Measurements from ENCODE around the gene C1orf226. TPM values are rescaled to one million over a fixed set of nuclear protein-coding genes. Genes with fewer than 3 reads are reported as not detected.
A peak's percentile ranks its signal among the peaks of the same experiment; 100 is the strongest.

Gene C1orf226
- total and polyA plus RNA-seq, 2 of the 8 experiments (the other 6 are each of a cell fraction or from before 2014, with no cell fraction given): 8.2 to 18.8 TPM

DNA sequence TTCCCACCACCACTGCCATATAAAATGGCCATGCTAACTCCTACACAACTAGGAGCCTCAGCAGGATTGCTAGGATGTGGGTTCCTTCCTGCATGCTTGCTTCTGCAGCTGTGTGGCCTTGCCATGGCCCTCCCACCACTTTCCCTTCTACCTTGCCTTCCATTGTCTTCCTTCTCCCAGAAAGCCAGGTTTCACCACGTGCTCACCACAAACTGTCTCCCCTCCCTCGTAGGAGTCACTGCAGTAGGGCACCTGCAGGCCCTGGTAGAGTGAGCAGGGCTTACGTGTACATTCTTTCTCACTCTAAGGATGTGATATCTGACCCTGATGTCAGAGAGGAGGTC lies 3.7 kb downstream of the C1orf226 start:
- Histone ChIP-seq H3K9ac (replicated peaks in 1 of 4; ENCODE audit: extremely low read depth in 1 of 4, low read depth in 3 of 4, low read length in 3 of 4) (no peak overlapping the region), H4K5ac (ENCODE audit: insufficient read length, low read depth, low read length) (no peak overlapping the region), H4K20me1 (replicated peaks in 1 of 2; ENCODE audit: control insufficient read depth in 1 of 2, insufficient read depth in 2 of 2, low read length in 2 of 2) (no peaks in the 10 kb centered on the region), H2BK20ac (ENCODE audit: low read length) (no peak overlapping the region), H3K4me3 (ENCODE audit: extremely low read depth in 1 of 4, insufficient read depth in 2 of 4, low read depth in 3 of 4, low read length in 4 of 4) (no peak overlapping the region), H3K79me2 (ENCODE audit: control insufficient read depth in 1 of 2, insufficient read depth in 2 of 2, low read length in 2 of 2) (no peaks in the 10 kb centered on the region), H3K27ac (ENCODE audit: low read depth, low read length) (no peak overlapping the region), H2BK120ac (replicated peaks; ENCODE audit: low read depth, low read length) (no peak overlapping the region), H2BK15ac (ENCODE audit: low read length) (no peak overlapping the region), H3K27me3 (replicated peaks in 1 of 4; ENCODE audit: control insufficient read depth in 3 of 4, extremely low read depth in 1 of 4, insufficient read depth in 3 of 4, low read length in 3 of 4) (no peaks in the 10 kb centered on the region), H3K14ac (ENCODE audit: insufficient read length) (no peak overlapping the region), H3K79me1 (ENCODE audit: low read depth, low read length) (no peaks in the 10 kb centered on the region), H3K4ac (replicated peaks; ENCODE audit: insufficient read length, low read depth, low read length) (no peak overlapping the region), H2BK5ac (ENCODE audit: low read depth, low read length) (no peak overlapping the region), H2AFZ (ENCODE audit: low read length) (no peak overlapping the region), H3K23ac (ENCODE audit: insufficient read length) (no peak overlapping the region), H3K18ac (ENCODE audit: extremely low read depth, low read length) (no peak overlapping the region), H2AK5ac (ENCODE audit: low read depth, low read length) (no peak overlapping the region), H4K91ac (replicated peaks; ENCODE audit: insufficient read length, low read length) (peak overlapping the region; percentile 46), H3K4me2 (ENCODE audit: insufficient read depth in 1 of 2, low read depth in 2 of 2, low read length in 2 of 2) (no peak overlapping the region), H3K4me1 (replicated peaks in 1 of 4; ENCODE audit: control insufficient read depth in 3 of 4, insufficient read depth in 4 of 4, low read length in 3 of 4) (peaks cover 0 to 2% (median under 1%) of the 10 kb centered on the region in 4 experiments; a peak in 3 of 7 replicates), H3K23me2 (ENCODE audit: low read depth, low read length) (no peaks in the 10 kb centered on the region), H3K9me3 (ENCODE audit: insufficient read depth in 2 of 2, low read depth in 1 of 2, low read length in 1 of 2) (no peaks in the 10 kb centered on the region), H3K56ac (replicated peaks; ENCODE audit: insufficient read length, low read depth, low read length) (no peak overlapping the region), H3K36me3 (ENCODE audit: control insufficient read depth in 2 of 4, insufficient read depth in 4 of 4, low read length in 3 of 4) (peaks cover 0 to 5% (median 2%) of the 10 kb centered on the region in 4 experiments; a peak in 1 of 8 replicates), H2BK12ac (ENCODE audit: low read depth, low read length) (no peak overlapping the region), H4K8ac (ENCODE audit: extremely low read depth, insufficient read depth, low read length) (no peak overlapping the region)
- DNase-seq (ENCODE audit: low read depth in 1 of 2, low spot score in 2 of 2) (no peak), FAIRE-seq (no peak)
- WGBS, 2 experiments (ENCODE audit: extremely low coverage in 1 of 2, insufficient coverage in 1 of 2, insufficient read length in 1 of 2, insufficient replicate concordance in 2 of 2, low coverage in 1 of 2, low lambda C conversion rate in 2 of 2, missing lambda C conversion rate in 1 of 2): 90% methylated on average over 3 of the region's 3 CpGs; no CpG with 5 or more reads in 1 of the 2 experiments
- ChIA-PET CTCF (ENCODE audit: partially characterized antibody) (interaction anchor here (1.2 to 8.1 kb wide), 4 partner anchors 11 to 200 kb away, joined by 3 to 44 read pairs (median 5); no protein-coding TSS in a partner anchor), POLR2A (ENCODE audit: partially characterized antibody) (no interaction called here)

Data from H1 (cell line).